Spinal cord (tissue), 10 donors: Measurements from ENCODE around the gene CDH23. TPM values are rescaled to one million over a fixed set of nuclear protein-coding genes. Genes with fewer than 3 reads are reported as not detected.
A peak's percentile ranks its signal among the peaks of the same experiment; 100 is the strongest.

ENCODE experiments used
- DNase-seq, 6 donors: peaks; one replicate each; pipeline versions ENCODE4 v3.0.0 to v3.0.0-alpha.2; 2013 to 2015; ENCODE audit warnings: low spot score in 6 of 6, low read depth in 4 of 6
- H3K27ac ChIP-seq: one replicate; pipeline ENCODE4 v1.5.1; 2013; ENCODE audit warnings: low read depth, low read length, control low read depth
- H3K27me3 ChIP-seq: one replicate; pipeline ENCODE4 v1.6.1; 2013; ENCODE audit warnings: low read length; ENCODE audit not compliant: control insufficient read depth, insufficient read depth
- H3K36me3 ChIP-seq: one replicate; pipeline ENCODE4 v1.6.1; 2013; ENCODE audit warnings: low read length; ENCODE audit not compliant: control insufficient read depth, insufficient read depth
- H3K4me1 ChIP-seq: one replicate; pipeline ENCODE4 v1.6.1; 2013; ENCODE audit warnings: low read length; ENCODE audit not compliant: control insufficient read depth, insufficient read depth
- H3K4me3 ChIP-seq: one replicate; pipeline ENCODE4 v1.5.1; 2013; ENCODE audit warnings: low read depth, low read length, control low read depth
- H3K9me3 ChIP-seq: one replicate; pipeline ENCODE4 v1.6.1; 2013; ENCODE audit warnings: low read length; ENCODE audit not compliant: control insufficient read depth, insufficient read depth
- WGBS: methylation state at CpG from one replicate; pipeline ENCODE4 v1.1.5; 2013; ENCODE audit warnings: missing lambda C conversion rate; ENCODE audit not compliant: insufficient coverage; 5-methylcytosine and 5-hydroxymethylcytosine counted together
- polyA plus RNA-seq, 2 donors: library from polyadenylated mRNA; unstranded; fragments of 120-200 nt; gene quantifications; one replicate each; pipeline ENCODE4 v1.2.1, GENCODE V29; 2013; ENCODE audit not compliant: insufficient read length in 2 of 2
- total RNA-seq, 2 donors: library from RNA; depleted of rRNA in 1 of 2; stranded (reverse); fragments of 120-200 nt in 1 of 2; fragments of >200 nt in 1 of 2; gene quantifications; one replicate each; pipeline versions ENCODE4 v1.2.3 to v1.2.4, GENCODE V29; 2013 to 2014
- donor health status: healthy.

CDH23 gene
- total and polyA plus RNA-seq, 4 donors, result 15.6 to 24.2 (median 19.0) TPM

DNA sequence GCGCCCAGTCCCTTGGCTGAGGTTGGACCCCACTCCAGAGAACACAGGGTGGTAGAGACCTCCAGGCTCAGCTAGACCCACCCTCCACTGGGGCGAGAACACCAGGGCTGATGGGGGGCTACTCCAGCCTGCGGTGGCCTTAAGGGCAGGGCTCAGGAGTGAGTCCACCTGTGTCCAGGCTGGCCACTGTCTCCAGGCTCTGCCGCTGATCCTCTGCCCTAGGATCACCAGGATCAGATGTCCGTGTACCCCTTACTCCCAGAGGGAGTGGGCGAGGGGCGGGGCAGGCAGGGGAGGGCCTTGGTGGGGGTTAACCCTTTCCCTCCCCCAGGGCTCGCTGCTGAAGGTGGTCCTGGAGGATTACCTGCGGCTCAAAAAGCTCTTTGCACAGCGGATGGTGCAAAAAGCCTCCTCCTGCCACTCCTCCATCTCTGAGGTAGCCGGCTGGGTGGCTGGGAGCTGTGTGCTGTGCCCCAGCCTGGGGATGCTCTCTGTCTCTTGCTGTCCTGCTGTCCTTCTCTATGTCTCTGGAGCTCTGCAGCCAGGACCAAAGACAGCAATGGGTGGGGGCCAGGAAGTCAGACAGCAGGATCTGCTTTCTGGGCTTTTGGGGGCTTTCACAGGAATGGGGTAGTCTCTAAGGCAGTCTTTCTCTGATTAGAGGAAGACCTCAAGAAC, 416.3 kb downstream of the CDH23 start:
- H3K36me3 ChIP-seq, result peaks cover 72% of the 10 kb centered on the region
- no peak overlapping the region for H3K4me3 ChIP-seq
- 67% methylated on average over 8 of the region's 11 CpGs for WGBS
- H3K4me1 ChIP-seq, result peaks cover 32% of the 10 kb centered on the region
- DNase-seq, result no peak
- no peaks in the 10 kb centered on the region for H3K27me3 ChIP-seq
- no peak overlapping the region for H3K27ac ChIP-seq
- no peaks in the 10 kb centered on the region for H3K9me3 ChIP-seq

DNA sequence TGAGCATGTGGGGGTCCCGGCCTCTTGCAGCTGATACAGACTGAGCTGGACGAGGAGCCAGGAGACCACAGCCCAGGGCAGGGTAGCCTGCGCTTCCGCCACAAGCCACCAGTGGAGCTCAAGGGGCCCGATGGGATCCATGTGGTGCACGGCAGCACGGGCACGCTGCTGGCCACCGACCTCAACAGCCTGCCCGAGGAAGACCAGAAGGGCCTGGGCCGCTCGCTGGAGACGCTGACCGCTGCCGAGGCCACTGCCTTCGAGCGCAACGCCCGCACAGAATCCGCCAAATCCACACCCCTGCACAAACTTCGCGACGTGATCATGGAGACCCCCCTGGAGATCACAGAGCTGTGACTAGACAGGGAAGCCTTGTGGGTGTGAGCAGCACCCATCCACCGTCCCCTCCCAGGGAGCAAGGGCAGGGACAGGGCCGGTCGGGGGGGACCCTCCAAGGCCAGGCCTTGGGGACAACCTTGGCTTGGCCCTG, 418.2 kb downstream of the CDH23 start:
- H3K36me3 ChIP-seq, result peaks cover 85% of the 10 kb centered on the region
- H3K9me3 ChIP-seq, result no peaks in the 10 kb centered on the region
- H3K27me3 ChIP-seq, result no peaks in the 10 kb centered on the region
- DNase-seq, result no peak
- no peak overlapping the region for H3K27ac ChIP-seq
- WGBS, result 91% methylated on average over 22 of the region's 26 CpGs
- no peak overlapping the region for H3K4me3 ChIP-seq
- H3K4me1 ChIP-seq, result peaks cover 33% of the 10 kb centered on the region

DNA sequence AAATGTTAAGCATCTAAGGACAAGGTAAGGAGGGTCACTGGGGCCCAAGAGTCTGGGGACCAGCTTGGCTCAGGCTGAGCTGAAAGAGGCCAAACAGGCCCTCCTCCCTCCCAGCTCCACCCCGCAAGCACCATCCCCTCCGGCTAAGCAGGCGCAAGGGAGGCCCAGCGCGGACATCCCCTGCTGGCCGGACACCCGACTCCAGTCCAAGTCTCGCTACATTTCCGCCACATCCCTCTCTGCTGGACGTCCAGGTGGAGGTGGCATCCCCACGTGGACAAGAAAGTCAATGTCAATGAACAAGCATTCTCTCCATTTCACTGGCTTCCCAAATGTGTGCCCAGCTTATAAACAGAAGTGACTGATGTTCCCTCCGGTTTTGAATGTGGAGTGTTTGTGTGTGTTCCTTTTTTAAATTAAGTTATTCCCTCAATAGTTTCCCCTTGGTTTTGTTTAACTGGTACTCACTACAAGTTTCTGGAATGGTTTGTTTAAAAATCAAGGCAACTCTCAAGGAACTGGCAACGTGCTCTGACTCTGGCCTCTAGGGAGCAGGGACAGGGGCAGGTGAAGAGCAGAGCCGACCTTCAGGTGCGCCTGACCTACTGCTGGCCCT, 418.9 kb downstream of the CDH23 start:
- Histone ChIP-seq H3K27me3 (no peaks in the 10 kb centered on the region), H3K4me1 (peaks cover 33% of the 10 kb centered on the region), H3K36me3 (peaks cover 84% of the 10 kb centered on the region), H3K27ac (no peak overlapping the region), H3K4me3 (no peak overlapping the region), H3K9me3 (no peaks in the 10 kb centered on the region)
- WGBS, result 86% methylated on average over 11 of the region's 15 CpGs
- DNase-seq, result no peak

DNA sequence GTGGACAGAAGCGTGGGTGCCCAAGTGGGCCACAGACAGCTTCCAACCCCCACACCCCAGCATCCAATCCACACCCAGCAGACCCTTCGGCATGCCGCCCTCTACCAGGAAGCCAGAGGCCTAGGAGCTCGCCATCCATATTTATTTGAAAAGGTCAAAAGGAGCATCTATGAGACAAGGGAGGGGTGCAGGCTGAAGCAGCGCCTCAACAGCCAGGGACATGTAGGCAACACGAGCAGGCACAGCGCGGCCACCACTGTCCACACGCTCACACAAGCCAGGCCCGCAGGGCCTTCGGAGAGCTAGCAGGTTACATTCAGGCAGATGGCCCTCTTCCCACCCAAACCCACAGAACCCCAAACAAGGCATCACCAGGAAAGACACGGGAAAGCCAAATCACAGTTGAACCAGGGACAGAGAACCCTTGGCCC, 419.7 kb downstream of the CDH23 start:
- no peak overlapping the region for H3K4me3 ChIP-seq
- H3K27ac ChIP-seq, result no peak overlapping the region
- no peaks in the 10 kb centered on the region for H3K9me3 ChIP-seq
- H3K36me3 ChIP-seq, result peaks cover 88% of the 10 kb centered on the region
- H3K4me1 ChIP-seq, result peaks cover 33% of the 10 kb centered on the region
- WGBS, result 74% methylated on average over 4 of the region's 12 CpGs
- DNase-seq, result no peak
- no peaks in the 10 kb centered on the region for H3K27me3 ChIP-seq

DNA sequence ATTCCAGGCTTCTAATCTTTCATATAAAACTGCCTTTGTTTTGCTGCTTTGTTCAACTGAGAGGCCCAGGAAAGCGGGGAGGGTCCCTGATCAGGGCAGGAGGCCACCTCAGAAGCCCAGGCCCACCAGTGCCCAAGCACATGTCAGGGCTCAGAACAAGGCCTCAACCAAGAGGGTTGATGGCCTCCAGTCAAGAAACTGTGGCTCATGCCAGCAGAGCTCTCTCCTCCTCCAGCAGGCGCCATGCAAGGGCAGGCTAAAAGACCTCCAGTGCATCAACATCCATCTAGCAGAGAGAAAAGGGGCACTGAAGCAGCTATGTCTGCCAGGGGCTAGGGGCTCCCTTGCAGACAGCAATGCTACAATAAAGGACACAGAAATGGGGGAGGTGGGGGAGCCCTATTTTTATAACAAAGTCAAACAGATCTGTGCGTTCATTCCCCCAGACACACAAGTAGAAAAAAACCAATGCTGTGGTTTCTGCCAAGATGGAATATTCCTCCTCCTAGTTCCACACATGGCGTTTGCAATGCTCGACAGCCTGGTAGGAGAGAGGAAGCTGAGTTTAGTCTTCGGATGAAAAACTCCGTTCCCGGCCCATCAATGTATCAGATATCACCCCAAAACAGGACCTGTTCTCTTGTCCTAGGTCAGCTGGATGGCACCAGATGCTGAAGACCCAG, 420.4 kb downstream of the CDH23 start:
- Histone ChIP-seq H3K9me3 (no peaks in the 10 kb centered on the region), H3K4me1 (peaks cover 30% of the 10 kb centered on the region)

DNA sequence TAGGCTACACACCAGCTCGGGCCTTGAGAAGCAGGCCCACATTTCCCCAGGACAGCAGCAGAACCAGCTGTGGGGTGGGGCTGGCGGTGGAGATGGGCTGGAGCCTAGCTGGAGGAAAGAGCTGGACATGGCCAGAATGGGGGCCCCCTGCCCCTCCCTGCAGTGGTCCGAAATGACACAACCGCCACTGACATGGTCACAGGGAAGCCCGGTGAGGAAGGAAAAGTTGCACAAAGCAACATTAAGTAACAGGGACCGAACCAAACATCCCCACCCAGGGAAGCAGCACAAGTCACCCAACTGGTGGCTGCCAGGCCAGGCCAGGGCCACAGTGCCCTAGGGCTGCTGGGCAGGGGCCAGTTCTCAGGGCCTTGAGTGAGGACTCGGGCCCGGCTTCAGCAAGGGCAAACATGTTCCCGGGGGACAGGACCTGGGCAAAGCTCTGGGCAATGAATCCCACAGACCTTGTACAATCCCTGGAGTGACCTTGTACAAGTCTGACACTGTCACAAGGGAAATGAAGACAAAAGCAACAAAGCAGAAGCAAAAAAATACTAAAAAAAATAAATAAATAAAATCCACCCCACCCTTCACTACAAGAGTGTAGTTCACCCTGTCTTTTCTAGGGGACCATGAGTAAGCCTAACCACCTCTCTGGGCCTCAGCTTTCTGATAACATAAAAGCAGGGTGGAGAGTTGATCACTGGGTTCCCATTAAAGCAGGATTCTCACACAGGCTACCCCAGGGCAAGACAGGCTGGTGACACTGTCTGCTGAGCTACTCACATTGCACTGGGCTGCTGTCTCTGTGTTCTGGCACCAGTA, 421.3 kb downstream of the CDH23 start:
- H3K9me3 ChIP-seq, result no peaks in the 10 kb centered on the region
- H3K4me1 ChIP-seq, result peaks cover 21% of the 10 kb centered on the region
- peaks cover 81% of the 10 kb centered on the region for H3K36me3 ChIP-seq
- no peak for DNase-seq
- H3K27ac ChIP-seq, result peak overlapping the region; percentile 10
- no peaks in the 10 kb centered on the region for H3K27me3 ChIP-seq
- 99% methylated on average over 6 of the region's 9 CpGs for WGBS
- H3K4me3 ChIP-seq, result no peak overlapping the region

More for the DNA sequence above, 420.4 kb downstream of the CDH23 start:
- Histone ChIP-seq H3K4me3 (no peak overlapping the region), H3K27ac (peak overlapping the region; percentile 10), H3K36me3 (peaks cover 90% of the 10 kb centered on the region), H3K27me3 (no peaks in the 10 kb centered on the region)
- WGBS, result 85% methylated on average over 4 of the region's 8 CpGs
- peak in 1 of 6 donors; percentile 51 for DNase-seq

DNA sequence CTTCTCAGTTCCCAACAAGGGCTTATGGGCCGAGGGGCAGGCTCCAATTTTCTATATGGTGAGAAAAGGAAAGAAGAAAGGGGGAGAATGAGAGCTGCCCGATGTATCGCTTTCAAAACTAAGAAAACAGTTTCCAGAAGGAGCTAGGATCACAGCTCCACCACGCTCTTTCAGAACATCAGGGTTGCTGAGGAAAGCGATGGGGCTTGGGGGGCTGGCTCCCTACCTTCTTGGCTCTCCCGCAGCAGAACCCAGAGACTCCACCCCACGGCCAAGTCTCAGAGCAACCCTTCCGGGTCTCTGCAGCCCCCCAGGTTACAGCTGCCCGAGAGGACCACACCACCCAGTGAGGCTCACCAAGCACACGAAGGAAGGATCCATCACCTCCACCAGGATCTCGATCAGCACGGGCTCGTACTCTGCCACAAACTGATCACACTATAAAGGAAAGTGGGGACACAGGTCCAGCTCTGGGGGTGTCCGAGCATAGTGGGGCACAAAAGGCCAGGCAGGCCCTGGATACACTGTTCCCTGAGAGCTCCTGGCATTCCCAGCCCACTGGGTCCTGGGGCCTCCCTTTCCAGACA, 422.0 kb downstream of the CDH23 start:
- Histone ChIP-seq H3K27me3 (no peaks in the 10 kb centered on the region), H3K36me3 (peaks cover 83% of the 10 kb centered on the region), H3K4me1 (peaks cover 18% of the 10 kb centered on the region), H3K27ac (no peak overlapping the region), H3K4me3 (no peak overlapping the region), H3K9me3 (no peaks in the 10 kb centered on the region)
- 94% methylated on average over 12 of the region's 14 CpGs for WGBS
- no peak for DNase-seq

DNA sequence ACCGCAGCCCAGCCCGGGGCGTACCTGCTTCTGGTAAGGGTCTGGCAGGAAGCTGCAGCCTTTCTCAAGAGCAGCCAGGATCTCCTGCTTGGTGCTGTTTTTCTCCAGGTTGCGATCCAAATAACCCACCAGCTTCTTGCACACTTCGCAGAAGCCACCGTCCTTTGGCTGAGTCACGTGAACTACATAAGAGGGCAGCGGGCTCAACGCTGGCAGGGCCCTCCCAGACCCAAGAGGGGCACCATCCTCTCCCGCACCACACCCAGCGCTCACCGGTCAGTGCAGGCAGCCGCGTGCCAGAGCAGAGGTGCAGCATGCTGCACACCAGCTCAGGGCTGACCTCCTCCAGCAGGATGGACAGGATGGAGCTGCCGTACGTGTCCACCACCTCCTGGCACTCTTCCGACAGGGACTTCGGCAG, 422.7 kb downstream of the CDH23 start:
- DNase-seq, result no peak
- 95% methylated on average over 17 of the region's 18 CpGs for WGBS

DNA sequence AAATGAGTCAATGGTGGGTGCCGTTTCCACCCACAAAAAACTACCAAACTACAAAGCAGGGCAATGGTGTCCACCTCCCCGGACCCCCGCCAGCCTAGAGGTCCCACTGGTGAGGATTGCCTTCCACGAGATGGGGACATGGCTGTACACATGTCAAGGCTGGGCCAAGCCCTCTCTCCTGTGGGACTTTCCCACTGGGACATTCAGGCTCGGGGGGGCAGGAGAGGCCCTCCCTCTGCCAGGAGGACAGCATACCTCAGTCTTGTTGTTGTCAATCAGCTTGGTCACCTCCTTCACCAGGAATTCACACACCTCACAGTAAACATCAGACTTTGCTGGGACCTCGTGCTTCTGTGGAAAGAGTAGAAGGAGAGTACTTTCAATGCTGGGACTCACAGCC, 423.3 kb downstream of the CDH23 start:
- Histone ChIP-seq H3K4me1 (peaks cover 18% of the 10 kb centered on the region), H3K27ac (no peak overlapping the region), H3K4me3 (no peak overlapping the region), H3K9me3 (no peaks in the 10 kb centered on the region), H3K36me3 (peaks cover 82% of the 10 kb centered on the region), H3K27me3 (no peaks in the 10 kb centered on the region)
- DNase-seq, result no peak
- WGBS, result 95% methylated on average over 5 of the region's 6 CpGs

More for the DNA sequence above, 422.7 kb downstream of the CDH23 start:
- Histone ChIP-seq H3K9me3 (no peaks in the 10 kb centered on the region), H3K36me3 (peaks cover 85% of the 10 kb centered on the region), H3K4me1 (peaks cover 18% of the 10 kb centered on the region), H3K4me3 (no peak overlapping the region), H3K27me3 (no peaks in the 10 kb centered on the region), H3K27ac (no peak overlapping the region)
